Measurements from ENCODE around the gene FKBP9.
"Not testable (repeated sequence)": the region's sequence is repeated elsewhere in the genome, so short reads cannot be mapped to it uniquely, and the experiment has no call there.

The FKBP9 gene, protein sequence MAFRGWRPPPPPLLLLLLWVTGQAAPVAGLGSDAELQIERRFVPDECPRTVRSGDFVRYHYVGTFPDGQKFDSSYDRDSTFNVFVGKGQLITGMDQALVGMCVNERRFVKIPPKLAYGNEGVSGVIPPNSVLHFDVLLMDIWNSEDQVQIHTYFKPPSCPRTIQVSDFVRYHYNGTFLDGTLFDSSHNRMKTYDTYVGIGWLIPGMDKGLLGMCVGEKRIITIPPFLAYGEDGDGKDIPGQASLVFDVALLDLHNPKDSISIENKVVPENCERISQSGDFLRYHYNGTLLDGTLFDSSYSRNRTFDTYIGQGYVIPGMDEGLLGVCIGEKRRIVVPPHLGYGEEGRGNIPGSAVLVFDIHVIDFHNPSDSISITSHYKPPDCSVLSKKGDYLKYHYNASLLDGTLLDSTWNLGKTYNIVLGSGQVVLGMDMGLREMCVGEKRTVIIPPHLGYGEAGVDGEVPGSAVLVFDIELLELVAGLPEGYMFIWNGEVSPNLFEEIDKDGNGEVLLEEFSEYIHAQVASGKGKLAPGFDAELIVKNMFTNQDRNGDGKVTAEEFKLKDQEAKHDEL

GRCh38 chr7:32957326-32958045 lies at the start of gene FKBP9:
Gene FKBP9 (plus strand): TSS chr7:32957440. CDS start chr7:32957574, 134 bp downstream.
- DNase-seq: peak in 1 of 2 donors; percentile 43

GRCh38 chr7:32910195-32910594 lies 47.0 kb upstream of the FKBP9 start:
- no peak for DNase-seq

DNA sequence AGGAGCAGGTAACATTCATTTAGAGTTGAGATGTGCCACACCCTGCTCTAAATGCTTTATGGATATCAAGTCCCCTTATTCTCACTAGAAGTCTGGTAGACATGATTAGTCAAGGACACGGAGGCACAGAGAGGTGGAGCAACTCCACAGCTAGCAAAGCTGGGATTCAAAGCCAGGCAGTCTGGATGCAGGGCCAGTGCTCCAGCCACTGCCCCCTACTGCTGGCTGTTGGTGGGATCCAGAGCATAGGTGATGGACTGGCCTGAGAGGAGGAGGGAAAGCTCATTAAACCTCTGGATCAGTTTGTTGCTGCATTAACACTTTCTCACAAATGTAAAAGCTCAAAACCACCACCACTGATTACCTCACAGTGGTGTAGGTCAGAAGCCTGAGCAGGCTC lies 43.1 kb upstream of the FKBP9 start:
- DNase-seq: no peak

DNA sequence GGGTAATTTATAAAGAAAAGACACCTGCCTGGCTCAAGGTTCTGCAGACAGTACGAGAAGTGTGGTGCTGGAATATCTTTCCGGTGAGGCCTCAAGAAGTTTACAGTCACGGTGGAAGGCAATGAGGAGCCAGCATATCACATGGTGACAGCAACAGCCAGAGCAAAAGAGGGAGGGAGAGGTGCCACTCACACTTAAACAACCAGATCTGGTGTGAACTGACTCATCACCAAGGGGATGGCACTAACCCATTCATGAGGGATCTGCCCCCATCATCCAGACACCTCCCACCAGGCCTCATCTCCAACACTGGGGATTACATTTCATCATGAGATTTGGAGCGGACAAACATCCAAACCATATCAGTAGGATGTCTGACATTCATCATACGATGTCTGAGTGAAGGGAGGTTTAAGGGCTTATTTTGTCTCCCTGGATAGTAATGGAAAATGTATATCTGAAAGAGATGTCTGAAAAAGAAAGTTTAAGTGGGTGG lies 42.2 kb upstream of the FKBP9 start:
- no peak for DNase-seq

- no peak for DNase-seq
Measured at GRCh38 chr7:32916006-32916405, 41.2 kb upstream of the FKBP9 start.

DNA sequence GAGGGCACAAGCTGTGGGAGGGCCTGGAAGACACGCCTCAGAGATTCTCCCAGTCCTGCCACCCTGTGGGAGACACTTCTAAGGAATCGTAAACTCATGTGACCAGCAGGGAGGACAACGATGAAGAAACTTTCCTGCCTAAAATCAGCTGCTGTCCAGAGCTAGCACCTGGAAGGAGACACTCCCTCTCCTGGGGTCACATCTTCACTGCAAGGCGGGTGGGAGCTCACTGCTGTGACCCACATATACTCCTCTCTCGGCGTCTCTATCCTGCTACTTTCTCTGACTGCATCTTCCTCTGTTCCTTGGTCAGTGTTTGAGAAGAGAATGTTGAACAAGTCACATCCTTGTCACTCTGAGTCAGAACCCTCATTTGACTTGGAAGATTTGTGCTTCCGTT lies 40.2 kb upstream of the FKBP9 start:
- DNase-seq: not testable (repeated sequence)

DNA sequence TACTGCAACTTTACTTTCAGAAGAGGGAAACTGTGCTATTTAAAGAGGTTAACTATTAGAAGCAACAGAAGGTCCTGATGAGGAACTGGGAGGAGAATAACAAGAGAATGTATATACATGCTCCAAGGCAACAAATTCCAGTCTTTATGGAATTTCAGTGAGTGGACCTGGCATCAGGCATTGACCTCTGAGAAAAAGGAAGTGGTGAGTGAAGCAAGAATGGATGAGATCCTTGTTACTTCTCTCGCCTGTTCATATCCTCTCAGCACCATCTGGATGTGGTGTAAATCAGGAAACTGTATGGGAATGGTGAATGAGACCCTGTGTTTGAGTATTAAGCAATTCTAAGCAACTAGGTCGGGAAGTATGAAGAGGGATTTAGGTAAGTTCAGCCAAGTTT lies 35.3 kb upstream of the FKBP9 start:
- DNase-seq: no peak

GRCh38 chr7:32928785-32929298 lies 28.4 kb upstream of the FKBP9 start:
- no peak for DNase-seq

GRCh38 chr7:32929430-32930143 lies 27.7 kb upstream of the FKBP9 start:
- DNase-seq: no peak

DNA sequence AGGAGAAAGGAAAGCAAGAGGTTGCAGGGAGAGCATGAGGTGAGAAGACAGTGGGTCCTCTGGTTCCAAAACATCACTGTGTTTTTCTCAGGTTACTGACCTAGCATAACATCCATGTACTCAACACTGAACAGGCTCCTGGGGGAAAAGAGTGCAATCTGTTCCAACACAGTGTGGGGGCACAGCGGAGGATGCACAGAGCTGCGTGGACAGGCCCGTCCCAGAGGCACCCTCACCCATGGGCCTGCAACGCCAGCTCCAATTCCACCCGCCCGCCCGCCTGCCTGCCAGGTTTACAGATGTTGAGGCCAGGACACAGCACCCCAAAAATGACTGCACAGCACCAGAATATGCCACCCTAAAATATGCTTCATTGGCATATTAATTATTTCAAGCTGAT lies 26.9 kb upstream of the FKBP9 start:
- DNase-seq: no peak

GRCh38 chr7:32935558-32935957 lies 21.7 kb upstream of the FKBP9 start:
- no peak for DNase-seq

DNA sequence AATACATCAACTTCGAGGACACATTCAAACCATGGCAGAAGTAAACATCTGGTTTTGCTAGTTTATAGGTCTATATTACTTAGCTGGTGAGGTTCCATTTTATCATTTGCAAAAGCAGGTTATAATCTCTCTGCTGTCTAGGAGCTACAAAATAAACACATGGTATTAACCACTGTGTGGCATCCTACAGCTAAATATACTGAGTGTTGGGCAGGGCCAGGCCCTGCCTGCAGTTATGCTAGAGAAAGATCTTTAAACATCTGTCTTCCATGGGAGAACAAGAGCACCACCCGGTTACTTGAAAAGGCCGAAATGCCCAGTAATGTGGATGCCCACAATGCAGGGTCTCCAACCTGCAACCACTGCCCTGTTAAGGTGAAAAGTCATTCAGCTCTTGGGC lies 20.6 kb upstream of the FKBP9 start:
- no peak for DNase-seq

GRCh38 chr7:32937344-32938174 lies 19.7 kb upstream of the FKBP9 start:
- no peak for DNase-seq

- DNase-seq: no peak
Measured at GRCh38 chr7:32941181-32941580, 16.1 kb upstream of the FKBP9 start.

DNA sequence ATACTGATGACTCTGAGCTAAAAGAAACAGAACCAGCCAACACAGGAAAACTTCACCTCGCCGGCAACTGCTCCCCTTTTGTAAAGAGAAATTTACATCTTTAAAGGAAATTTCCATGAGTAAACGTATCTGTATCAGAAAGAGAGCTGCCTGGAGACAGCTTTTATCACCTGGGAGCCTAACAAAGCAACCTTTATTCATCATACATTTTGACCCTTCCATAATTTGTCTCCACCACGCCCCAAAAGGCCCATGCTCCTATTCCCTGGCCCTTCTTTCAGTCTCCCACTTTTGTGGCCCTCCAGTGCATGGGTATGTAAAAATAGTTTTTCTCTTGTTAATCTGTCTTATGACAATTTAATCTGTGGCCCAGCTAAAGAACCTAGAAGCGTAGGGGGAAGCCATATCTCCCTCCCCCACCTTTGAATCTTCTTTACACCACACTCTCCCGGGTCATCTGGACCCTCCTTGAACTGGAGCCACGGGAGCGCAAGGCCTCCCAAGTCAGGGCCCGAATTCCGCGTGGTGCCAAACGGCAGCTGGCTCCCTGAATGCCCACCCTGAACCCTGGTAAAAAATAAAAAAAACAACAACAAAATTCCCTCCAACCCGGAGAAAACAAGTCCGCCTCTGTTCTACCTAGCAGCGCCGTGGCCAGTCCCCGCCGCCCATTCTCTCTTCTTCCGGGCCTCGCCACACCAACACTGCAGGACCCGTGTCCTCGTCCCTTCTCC lies 15.4 kb upstream of the FKBP9 start:
- DNase-seq: no peak

- DNase-seq: peak; percentile 69 to 78
Measured at GRCh38 chr7:32942415-32943251, 14.6 kb upstream of the FKBP9 start.

DNA sequence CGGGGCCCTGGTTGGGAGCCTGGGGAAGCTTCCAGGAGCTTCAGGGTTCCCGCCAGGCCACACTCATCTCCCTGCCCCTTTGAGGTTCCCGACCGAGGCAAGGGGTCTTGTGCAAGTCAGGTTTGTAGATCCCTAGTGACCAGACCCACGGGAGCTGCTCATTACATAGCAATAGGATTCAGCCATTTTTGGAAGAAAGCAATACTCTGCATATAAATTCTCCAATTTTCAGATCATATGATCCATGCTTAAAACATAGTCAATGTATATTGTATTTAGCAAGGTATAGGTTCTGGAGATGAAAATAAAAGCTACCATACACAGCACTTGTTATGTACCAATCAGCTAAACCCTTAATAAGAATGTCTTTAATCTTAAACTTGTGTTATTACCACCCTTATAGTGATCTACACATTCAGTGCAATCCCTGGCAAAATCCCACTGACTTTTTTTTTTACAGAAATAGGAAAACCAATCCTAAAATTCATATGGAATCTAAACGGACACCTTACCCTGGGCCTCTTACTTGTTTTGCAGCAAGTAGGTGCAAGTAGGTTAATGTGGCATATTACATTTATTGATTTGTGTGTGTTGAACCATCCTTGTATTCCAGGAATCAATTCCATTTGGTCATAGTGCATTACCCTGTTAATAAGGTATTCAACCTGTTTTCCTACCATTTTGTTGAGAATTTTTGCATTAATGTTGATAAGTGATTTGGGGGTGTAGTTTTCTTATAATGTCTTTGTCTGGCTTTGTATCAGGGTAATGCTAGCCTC lies 13.8 kb upstream of the FKBP9 start:
- DNase-seq: no peak

DNA sequence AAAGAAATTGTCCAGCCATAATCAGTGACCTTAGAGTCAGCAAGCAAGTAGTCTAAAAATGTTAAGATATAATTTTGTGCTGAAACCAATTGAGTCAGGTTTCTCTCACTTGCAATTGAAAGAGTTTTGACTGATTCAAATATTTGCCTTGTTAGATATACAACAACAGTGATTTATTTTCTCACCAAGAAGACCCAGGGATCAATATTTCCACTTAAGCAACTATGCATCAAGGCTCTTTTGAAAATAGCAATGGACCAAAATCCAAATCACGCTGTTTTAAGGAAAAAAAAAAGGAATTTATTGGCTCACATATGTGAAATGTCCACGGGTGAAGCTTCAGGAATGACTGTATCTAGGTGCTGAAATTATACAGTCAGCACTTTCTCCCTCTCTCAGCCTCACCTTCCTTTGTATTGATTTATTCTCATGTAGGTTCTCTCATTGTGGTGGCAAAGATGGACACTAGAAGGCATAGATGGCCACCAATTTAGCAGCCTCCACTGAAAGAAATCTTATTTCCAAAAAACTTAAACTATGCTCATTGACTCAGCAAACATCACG lies 9.7 kb upstream of the FKBP9 start:
- no peak for DNase-seq

- DNase-seq: no peak
Measured at GRCh38 chr7:32948202-32948601, 9.0 kb upstream of the FKBP9 start.
